Limb (tissue), 2 donors: ENCODE data around the gene CIITA.

Source experiments
- DNase-seq, 2 donors: peaks; one replicate each; pipeline ENCODE4 v3.0.0-alpha.2; 2016; ENCODE audit errors: extremely low spot score in 2 of 2

Gene CIITA

DNA sequence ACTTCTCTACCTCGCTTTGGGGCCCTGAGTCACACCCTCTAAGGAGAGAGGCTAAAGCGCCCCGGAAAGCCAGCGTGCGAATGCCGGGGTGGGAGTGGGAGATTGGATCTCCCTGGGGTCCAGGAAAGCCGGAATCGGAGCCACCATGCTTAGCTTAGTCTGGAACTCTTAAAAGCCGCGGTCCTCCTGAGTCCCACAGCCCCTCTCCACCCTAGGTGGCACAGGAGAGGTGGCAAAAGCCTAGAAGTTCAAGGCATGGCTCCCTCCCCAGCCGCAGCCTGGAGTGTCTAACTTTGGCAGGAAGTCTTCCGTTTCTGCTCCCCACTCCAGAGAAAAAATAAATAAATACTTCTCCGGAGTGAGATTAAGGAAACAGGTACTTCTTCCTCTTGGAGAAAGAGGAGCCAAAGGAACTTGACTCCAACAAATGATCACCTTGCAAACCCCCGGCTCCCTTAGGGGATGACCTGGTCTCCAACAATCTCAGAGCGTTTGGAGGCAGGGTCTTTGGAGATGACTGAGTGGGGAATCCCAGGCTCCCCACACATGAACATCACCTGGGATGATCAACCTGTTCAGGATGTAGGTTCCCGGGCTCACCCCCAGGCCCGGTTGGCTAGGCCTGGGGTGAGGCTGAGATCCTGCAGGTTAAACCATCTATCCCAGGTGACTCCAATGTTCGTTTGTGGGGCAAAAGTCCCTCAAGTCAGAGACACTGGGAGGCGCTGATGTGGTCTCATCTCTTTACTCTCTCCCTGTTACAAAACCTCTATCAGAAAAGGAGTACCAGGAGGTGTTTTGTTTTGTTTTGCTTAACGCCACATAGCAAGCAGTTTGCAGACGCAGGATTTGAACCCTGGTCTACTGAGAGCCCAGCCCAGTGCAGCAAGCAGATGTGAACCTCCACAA, 2.9 kb downstream of the CIITA start:
- no peak for DNase-seq

DNA sequence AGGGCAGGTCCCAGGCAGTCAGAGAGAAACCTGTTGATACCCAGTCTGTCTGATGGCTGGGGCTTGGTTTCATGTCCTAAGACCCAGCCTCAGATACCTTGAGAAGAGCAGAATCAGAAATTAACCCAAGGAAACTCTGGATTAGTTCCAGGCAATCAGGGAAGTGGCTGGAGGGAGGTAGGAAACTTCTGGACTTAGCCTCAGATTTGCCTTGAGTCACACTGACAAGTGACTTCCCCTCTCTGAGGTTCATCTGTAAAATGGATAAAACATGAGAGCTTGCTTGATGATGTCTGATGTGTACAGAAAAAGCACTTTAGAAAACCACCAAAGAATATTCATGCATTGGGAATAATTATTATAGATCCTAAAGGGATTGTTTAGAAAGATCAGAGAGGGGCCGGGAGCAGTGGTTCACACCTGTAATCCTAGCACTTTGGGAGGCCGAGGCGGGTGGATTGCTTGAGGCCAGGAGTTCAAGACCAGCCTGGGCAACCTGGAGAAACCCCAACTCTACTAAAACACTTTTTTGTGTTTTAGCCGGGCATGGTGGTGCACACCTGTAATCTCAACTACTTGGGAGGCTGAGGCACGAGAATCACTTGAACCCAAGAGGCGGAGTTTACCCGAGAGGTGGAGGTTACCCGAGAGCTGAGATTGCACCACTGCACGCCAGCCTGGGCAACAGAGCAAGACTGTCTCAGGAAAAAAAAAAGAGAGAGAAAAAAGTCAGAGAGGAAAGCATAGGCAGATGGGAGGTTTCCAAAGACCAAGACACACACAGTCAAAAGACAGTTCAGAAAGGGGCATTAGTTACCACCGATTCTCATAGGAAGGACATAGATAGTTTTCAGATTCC, 3.8 kb downstream of the CIITA start:
- DNase-seq, result no peak

GRCh38 chr16:10881479-10882030, 4.6 kb downstream of the CIITA start:
- no peak for DNase-seq

DNA sequence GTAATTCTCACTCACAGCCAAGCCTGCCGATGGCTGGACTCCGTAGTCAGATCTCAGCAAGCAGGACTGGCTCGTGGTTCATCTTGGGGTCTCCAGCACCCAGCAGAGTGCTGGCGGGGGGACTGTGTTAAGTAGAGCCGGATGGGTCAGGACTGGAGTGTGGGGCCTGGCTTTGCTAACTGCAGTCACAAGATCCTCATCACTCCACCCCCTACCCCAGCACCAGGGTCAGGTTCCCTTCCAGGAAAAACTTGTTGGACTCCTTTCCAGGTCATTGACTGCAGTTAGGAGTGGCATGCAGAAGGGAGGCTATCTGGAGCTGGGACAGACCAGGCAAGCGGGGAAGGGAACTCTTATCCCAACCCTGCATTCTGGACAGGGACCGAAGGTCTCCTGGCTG, 6.0 kb downstream of the CIITA start:
- no peak for DNase-seq

- no peak for DNase-seq
Observed at GRCh38 chr16:10885246-10885645, 8.2 kb downstream of the CIITA start.

- no peak for DNase-seq
Observed at GRCh38 chr16:10888320-10888937, 11.4 kb downstream of the CIITA start.

- DNase-seq, result no peak
Observed at GRCh38 chr16:10889855-10890254, 12.9 kb downstream of the CIITA start.

- no peak for DNase-seq
Observed at GRCh38 chr16:10892782-10893318, 15.8 kb downstream of the CIITA start.

DNA sequence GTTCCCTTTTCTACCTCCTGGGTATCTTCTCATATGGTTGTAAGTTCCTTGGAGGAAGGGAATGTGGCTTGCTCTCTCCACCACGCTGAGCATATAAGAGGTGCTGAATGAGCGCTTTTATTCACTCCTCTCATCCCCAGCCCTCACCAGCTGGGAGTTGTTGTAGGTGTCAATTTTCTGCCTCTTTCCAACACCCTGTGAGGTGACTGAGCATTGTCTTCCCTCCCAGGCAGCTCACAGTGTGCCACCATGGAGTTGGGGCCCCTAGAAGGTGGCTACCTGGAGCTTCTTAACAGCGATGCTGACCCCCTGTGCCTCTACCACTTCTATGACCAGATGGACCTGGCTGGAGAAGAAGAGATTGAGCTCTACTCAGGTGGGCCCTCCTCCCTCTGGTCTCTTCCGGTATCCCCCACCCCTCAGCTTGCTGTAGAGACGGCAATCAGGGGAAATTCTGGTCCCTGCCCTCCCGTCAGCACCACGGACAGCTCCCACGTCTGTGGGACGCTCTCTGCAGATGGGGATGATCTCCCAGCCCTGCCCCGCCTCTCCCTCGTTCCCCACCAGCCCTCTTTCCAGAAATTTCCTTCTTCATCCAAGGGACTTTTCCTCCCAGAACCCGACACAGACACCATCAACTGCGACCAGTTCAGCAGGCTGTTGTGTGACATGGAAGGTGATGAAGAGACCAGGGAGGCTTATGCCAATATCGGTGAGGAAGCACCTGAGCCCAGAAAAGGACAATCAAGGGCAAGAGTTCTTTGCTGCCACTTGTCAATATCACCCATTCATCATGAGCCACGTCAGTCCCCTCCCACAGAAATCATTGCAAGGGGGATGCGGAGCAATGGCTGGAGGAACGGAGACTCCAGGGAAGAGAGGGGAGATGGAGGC, 18.3 kb downstream of the CIITA start:
- peak; percentile 36 to 78 for DNase-seq

GRCh38 chr16:10896165-10896564, 19.2 kb downstream of the CIITA start:
- DNase-seq, result no peak

- DNase-seq, result no peak
Observed at GRCh38 chr16:10896723-10897122, 19.7 kb downstream of the CIITA start.

GRCh38 chr16:10897134-10897533, 20.1 kb downstream of the CIITA start:
- DNase-seq, result no peak

DNA sequence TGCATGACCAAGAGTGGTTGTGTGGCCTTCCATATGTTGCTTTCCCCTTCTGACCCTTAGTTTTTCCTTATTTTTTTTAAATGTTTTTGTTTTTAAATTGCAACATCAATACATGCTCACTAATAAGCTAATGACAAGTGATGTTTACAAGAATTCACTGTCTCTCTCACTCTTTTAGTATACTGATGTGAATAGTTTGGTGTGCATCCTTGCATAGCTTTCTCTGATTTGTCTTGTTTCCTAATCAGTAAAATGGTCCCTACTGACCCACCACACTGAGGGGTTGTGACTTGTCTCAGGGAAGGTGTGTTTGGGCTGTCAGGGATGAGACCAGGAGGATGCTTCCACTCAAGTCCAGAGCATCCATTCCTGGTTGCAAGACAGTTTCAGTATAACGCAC, 26.0 kb downstream of the CIITA start:
- DNase-seq, result no peak

- no peak for DNase-seq
Observed at GRCh38 chr16:10906482-10906881, 29.5 kb downstream of the CIITA start.

DNA sequence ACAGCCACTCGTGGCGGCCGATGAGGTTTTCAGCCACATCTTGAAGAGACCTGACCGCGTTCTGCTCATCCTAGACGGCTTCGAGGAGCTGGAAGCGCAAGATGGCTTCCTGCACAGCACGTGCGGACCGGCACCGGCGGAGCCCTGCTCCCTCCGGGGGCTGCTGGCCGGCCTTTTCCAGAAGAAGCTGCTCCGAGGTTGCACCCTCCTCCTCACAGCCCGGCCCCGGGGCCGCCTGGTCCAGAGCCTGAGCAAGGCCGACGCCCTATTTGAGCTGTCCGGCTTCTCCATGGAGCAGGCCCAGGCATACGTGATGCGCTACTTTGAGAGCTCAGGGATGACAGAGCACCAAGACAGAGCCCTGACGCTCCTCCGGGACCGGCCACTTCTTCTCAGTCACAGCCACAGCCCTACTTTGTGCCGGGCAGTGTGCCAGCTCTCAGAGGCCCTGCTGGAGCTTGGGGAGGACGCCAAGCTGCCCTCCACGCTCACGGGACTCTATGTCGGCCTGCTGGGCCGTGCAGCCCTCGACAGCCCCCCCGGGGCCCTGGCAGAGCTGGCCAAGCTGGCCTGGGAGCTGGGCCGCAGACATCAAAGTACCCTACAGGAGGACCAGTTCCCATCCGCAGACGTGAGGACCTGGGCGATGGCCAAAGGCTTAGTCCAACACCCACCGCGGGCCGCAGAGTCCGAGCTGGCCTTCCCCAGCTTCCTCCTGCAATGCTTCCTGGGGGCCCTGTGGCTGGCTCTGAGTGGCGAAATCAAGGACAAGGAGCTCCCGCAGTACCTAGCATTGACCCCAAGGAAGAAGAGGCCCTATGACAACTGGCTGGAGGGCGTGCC, 30.1 kb downstream of the CIITA start:
- no peak for DNase-seq

DNA sequence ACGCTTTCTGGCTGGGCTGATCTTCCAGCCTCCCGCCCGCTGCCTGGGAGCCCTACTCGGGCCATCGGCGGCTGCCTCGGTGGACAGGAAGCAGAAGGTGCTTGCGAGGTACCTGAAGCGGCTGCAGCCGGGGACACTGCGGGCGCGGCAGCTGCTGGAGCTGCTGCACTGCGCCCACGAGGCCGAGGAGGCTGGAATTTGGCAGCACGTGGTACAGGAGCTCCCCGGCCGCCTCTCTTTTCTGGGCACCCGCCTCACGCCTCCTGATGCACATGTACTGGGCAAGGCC, 30.7 kb downstream of the CIITA start:
- no peak for DNase-seq

GRCh38 chr16:10911267-10911666, 34.3 kb downstream of the CIITA start:
- DNase-seq, result no peak

GRCh38 chr16:10916534-10916933, 39.5 kb downstream of the CIITA start:
- DNase-seq, result no peak

GRCh38 chr16:10918294-10919002, 41.4 kb downstream of the CIITA start:
- DNase-seq, result peak; percentile 83 to 92
